Calu3 (cell line): Measurements from ENCODE around the gene NLK. TPM values are rescaled to one million over a fixed set of nuclear protein-coding genes. Genes with fewer than 3 reads are reported as not detected.

ENCODE experiments used
- BruUV-seq: library from RNA; stranded (reverse); fragments of 400-500 nt; replicated peaks from 2 replicates; lab custom pipeline; 2021; lab: Mats Ljungman, UMichigan
- CTCF ChIA-PET: fragments of 300-600 bp; sonication (Branson Sonifier 250); formaldehyde crosslinking; loops from one replicate; lab custom pipeline; 2022; ENCODE audit warnings: antibody characterized with exemption; lab: Charles Lee
- DNase-seq: peaks from one replicate; pipeline ENCODE4 v3.0.0; 2022
- H3K27ac Mint-ChIP-seq: one replicate; pipeline ENCODE4 v1.8.0; 2022; ENCODE audit warnings: mixed read lengths; ENCODE audit not compliant: unreplicated experiment
- H3K27me3 Mint-ChIP-seq: one replicate; pipeline ENCODE4 v1.8.0; 2022; ENCODE audit warnings: mixed read lengths; ENCODE audit not compliant: unreplicated experiment
- H3K36me3 Mint-ChIP-seq: one replicate; pipeline ENCODE4 v1.8.0; 2022; ENCODE audit warnings: mild to moderate bottlenecking, moderate library complexity, mixed read lengths; ENCODE audit not compliant: insufficient read depth, unreplicated experiment
- H3K4me1 Mint-ChIP-seq: one replicate; pipeline ENCODE4 v1.8.0; 2022; ENCODE audit warnings: mild to moderate bottlenecking, low read depth, mixed read lengths; ENCODE audit not compliant: unreplicated experiment
- H3K4me3 Mint-ChIP-seq: one replicate; pipeline ENCODE4 v1.8.0; 2022; ENCODE audit warnings: mild to moderate bottlenecking, low read depth, moderate library complexity, mixed read lengths; ENCODE audit not compliant: unreplicated experiment
- H3K9me3 Mint-ChIP-seq: one replicate; pipeline ENCODE4 v1.8.0; 2022; ENCODE audit warnings: low read depth, mixed read lengths; ENCODE audit not compliant: unreplicated experiment
- intact Hi-C: fragments of 100-400 bp; cut with micrococcal nuclease; formaldehyde crosslinking; loops from one replicate; pipeline ENCODE4 v1.10.0; 2022; ENCODE audit not compliant: unreplicated experiment
- total RNA-seq: library from RNA; stranded (reverse); gene quantifications from 2 replicates; pipeline ENCODE4 v1.2.3, GENCODE V29; 2022
- TF ChIP-seq, protein P1 (sequence below): fragments of 200-600 bp; IDR thresholded peaks from one replicate; pipeline ENCODE4 v1.8.0; 2022; ENCODE audit warnings: antibody characterized with exemption; ENCODE audit not compliant: unreplicated experiment

NLK gene
- total RNA-seq, 1 experiment from 2014 or later, result 20.4 TPM

DNA sequence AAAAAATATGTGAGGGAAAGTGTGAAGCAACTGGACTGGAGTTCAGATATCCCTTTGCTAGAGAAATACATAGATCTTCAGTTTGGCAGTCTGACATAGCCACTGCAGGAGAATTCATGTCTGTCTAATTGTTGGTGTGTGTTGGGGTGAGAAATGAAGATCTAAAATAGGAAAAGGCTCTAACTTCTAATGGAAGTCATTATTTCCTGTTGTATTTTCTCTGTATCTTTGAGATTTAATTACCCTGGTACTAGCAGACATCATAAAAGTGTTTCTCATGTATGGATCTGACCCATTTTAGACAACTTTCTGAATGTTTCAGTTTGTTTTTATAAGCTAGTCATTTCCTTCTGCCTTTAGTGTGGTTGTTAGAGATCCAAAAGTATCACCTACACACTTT lies 128.3 kb downstream of the NLK start:
- Mint-ChIP-seq H3K27me3 (no peaks in the 10 kb centered on the region), H3K36me3 (peaks cover 12% of the 10 kb centered on the region), H3K9me3 (no peaks in the 10 kb centered on the region), H3K4me3 (no peak overlapping the region), H3K27ac (no peak overlapping the region), H3K4me1 (no peaks in the 10 kb centered on the region)
- CTCF ChIA-PET, result no interaction called here
- intact Hi-C loops, result no loop called here
- TF ChIP-seq, protein P1, sequence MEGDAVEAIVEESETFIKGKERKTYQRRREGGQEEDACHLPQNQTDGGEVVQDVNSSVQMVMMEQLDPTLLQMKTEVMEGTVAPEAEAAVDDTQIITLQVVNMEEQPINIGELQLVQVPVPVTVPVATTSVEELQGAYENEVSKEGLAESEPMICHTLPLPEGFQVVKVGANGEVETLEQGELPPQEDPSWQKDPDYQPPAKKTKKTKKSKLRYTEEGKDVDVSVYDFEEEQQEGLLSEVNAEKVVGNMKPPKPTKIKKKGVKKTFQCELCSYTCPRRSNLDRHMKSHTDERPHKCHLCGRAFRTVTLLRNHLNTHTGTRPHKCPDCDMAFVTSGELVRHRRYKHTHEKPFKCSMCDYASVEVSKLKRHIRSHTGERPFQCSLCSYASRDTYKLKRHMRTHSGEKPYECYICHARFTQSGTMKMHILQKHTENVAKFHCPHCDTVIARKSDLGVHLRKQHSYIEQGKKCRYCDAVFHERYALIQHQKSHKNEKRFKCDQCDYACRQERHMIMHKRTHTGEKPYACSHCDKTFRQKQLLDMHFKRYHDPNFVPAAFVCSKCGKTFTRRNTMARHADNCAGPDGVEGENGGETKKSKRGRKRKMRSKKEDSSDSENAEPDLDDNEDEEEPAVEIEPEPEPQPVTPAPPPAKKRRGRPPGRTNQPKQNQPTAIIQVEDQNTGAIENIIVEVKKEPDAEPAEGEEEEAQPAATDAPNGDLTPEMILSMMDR, result no peak
- DNase-seq, result no peak
- no TSS peak for BruUV-seq

DNA sequence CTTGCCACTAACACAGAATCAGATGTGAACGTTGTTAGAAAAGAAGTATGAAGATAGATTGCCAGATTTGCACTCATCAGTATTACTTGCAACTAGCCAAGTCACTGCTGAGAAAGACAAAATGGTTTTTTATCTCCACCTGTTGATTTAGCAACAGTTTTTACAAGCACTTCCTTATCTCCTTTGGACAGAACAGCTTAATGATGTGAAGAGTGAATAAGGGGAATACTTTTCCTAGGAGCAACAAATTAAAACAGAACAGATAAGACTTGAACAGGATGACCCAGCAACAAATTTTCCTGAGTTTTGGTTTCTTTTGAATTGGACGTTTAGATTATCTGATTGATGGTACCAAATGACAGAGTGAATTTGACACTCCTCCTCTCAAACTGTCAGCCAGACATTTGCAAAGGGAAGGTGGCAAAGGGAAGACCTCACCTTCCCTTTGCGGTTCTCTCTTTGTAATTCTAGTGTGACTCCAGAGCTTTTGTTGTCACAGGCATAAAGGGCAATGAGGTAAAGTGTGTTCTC lies 130.6 kb downstream of the NLK start:
- no peak overlapping the region for H3K27ac Mint-ChIP-seq
- no peaks in the 10 kb centered on the region for H3K27me3 Mint-ChIP-seq
- no peaks in the 10 kb centered on the region for H3K9me3 Mint-ChIP-seq
- intact Hi-C loops, result no loop called here
- H3K36me3 Mint-ChIP-seq, result peaks cover 4% of the 10 kb centered on the region
- no peaks in the 10 kb centered on the region for H3K4me1 Mint-ChIP-seq
- no TSS peak for BruUV-seq
- TF ChIP-seq, protein P1, result no peak
- no peak overlapping the region for H3K4me3 Mint-ChIP-seq
- DNase-seq, result no peak
- CTCF ChIA-PET, result no interaction called here

GRCh38 chr17:28173801-28174200 lies 131.3 kb downstream of the NLK start:
- intact Hi-C loops, result no loop called here
- no TSS peak for BruUV-seq
- no peaks in the 10 kb centered on the region for H3K4me1 Mint-ChIP-seq
- H3K27me3 Mint-ChIP-seq, result no peaks in the 10 kb centered on the region
- H3K27ac Mint-ChIP-seq, result no peak overlapping the region
- TF ChIP-seq, protein P1, result no peak
- no peak overlapping the region for H3K4me3 Mint-ChIP-seq
- no peaks in the 10 kb centered on the region for H3K36me3 Mint-ChIP-seq
- DNase-seq, result no peak
- CTCF ChIA-PET, result no interaction called here
- no peaks in the 10 kb centered on the region for H3K9me3 Mint-ChIP-seq

- TF ChIP-seq, protein P1, result no peak
- BruUV-seq, result no TSS peak
- Mint-ChIP-seq H3K4me1 (no peaks in the 10 kb centered on the region), H3K27ac (no peak overlapping the region), H3K9me3 (no peaks in the 10 kb centered on the region), H3K27me3 (no peaks in the 10 kb centered on the region), H3K4me3 (no peak overlapping the region), H3K36me3 (no peaks in the 10 kb centered on the region)
- intact Hi-C loops, result loop anchor here (5.0 kb wide), 1 partner anchor 117 kb away; no protein-coding TSS in a partner anchor
- DNase-seq, result no peak
- CTCF ChIA-PET, result interaction anchor here (0.7 to 0.8 kb wide), 2 partner anchors 11 to 41 kb away, joined by 3 to 4 read pairs; no protein-coding TSS in a partner anchor
These were observed 132.0 kb downstream of the NLK start for GRCh38 chr17:28174352-28175046.
